Cerebellar cortex (tissue), 1 donor: ENCODE results near the gene ATXN2L.
"Not testable (repeated sequence)": the region's sequence is repeated elsewhere in the genome, so short reads cannot be mapped to it uniquely, and the experiment has no call there.

Experiments used
- DNase-seq: peaks from one replicate; pipeline ENCODE4 v3.0.0-alpha.2; 2015; ENCODE audit warnings: low spot score

Gene ATXN2L

GRCh38 chr16:28869201-28869600, 46.4 kb downstream of the ATXN2L start:
- no peak for DNase-seq

- DNase-seq: no peak
Measured at GRCh38 chr16:28872952-28873351, 50.2 kb downstream of the ATXN2L start.

GRCh38 chr16:28873543-28874201, 50.9 kb downstream of the ATXN2L start:
- DNase-seq: no peak

- DNase-seq: no peak
Measured at GRCh38 chr16:28874406-28874805, 51.6 kb downstream of the ATXN2L start.

GRCh38 chr16:28875134-28876018, 52.6 kb downstream of the ATXN2L start:
- peak; percentile 13 for DNase-seq

- peak; percentile 21 for DNase-seq
Measured at GRCh38 chr16:28876019-28876659, 53.3 kb downstream of the ATXN2L start.

- no peak for DNase-seq
Measured at GRCh38 chr16:28876973-28877654, 54.3 kb downstream of the ATXN2L start.

GRCh38 chr16:28877655-28878000, 54.8 kb downstream of the ATXN2L start:
- no peak for DNase-seq

- DNase-seq: no peak
Measured at GRCh38 chr16:28878083-28878926, 55.5 kb downstream of the ATXN2L start, which contains the start of gene ATP2A1. TSS of gene ATP2A1 (plus strand) at chr16:28878488. CDS start at chr16:28878672, 184 bp downstream.

- DNase-seq: no peak
Measured at GRCh38 chr16:28879261-28879840, 56.6 kb downstream of the ATXN2L start.

GRCh38 chr16:28879841-28880588, 57.2 kb downstream of the ATXN2L start:
- DNase-seq: peak; percentile 86

GRCh38 chr16:28880589-28880915, 57.8 kb downstream of the ATXN2L start:
- no peak for DNase-seq

GRCh38 chr16:28880955-28881354, 58.2 kb downstream of the ATXN2L start:
- no peak for DNase-seq

GRCh38 chr16:28881565-28881964, 58.8 kb downstream of the ATXN2L start:
- DNase-seq: not testable (repeated sequence)

GRCh38 chr16:28882551-28883160, 59.9 kb downstream of the ATXN2L start:
- no peak for DNase-seq

GRCh38 chr16:28883221-28883996, 60.6 kb downstream of the ATXN2L start:
- no peak for DNase-seq

GRCh38 chr16:28884045-28884444, 61.2 kb downstream of the ATXN2L start:
- no peak for DNase-seq
